Measurements from ENCODE around the gene SLC4A7.
"Not testable (repeated sequence)": the region's sequence is repeated elsewhere in the genome, so short reads cannot be mapped to it uniquely, and the experiment has no call there.

Gene SLC4A7

DNA sequence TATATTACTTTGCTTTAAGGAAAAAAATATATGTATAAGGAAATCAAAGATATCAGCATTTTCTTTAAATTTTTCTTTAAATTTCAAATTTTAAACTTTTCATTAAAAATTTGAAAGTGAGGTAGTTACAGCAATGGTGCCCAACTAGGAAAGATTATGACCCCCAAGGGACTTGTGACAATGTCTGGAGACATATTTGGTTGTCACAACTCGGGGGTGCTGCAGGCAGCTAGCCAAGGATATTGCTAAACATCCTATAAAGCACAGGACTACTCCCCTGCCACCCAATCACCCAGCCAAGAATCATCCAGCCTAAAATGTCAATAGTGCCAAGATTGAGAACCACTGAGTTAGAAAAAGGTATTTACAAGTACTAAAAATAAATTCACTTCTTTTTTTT is 57.3 kb downstream of the SLC4A7 start:
- no peak for DNase-seq

DNA sequence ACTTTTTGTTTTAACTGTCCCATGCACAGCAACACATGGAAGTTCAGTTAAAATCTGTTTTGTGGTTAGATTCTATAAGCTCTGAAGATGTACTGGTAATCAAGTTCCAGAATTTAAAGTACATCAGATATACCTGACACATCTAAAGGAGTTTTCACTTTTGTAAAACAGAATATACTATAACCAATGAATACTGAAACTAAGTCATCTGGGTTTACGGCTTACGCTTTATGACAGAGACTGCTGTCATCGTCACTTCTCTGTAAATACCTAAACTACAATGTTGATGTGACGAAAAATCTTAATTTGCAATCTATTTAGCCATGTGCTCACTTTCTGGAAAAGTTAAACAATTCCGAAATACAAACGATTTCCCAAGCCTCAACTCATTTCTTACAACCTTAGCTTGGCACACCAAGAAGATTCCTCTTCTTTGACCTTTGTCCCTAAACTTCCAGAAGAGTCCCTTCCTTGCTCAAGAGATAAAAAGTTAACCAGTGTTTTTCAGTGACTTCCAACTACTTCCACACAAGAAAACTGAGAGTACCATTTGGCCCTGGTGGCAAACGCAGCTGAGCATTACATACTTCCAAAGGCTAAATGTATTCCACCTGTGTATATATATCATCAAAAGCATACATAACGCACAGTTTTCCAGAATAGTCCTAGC is 58.2 kb downstream of the SLC4A7 start:
- DNase-seq = no peak

DNA sequence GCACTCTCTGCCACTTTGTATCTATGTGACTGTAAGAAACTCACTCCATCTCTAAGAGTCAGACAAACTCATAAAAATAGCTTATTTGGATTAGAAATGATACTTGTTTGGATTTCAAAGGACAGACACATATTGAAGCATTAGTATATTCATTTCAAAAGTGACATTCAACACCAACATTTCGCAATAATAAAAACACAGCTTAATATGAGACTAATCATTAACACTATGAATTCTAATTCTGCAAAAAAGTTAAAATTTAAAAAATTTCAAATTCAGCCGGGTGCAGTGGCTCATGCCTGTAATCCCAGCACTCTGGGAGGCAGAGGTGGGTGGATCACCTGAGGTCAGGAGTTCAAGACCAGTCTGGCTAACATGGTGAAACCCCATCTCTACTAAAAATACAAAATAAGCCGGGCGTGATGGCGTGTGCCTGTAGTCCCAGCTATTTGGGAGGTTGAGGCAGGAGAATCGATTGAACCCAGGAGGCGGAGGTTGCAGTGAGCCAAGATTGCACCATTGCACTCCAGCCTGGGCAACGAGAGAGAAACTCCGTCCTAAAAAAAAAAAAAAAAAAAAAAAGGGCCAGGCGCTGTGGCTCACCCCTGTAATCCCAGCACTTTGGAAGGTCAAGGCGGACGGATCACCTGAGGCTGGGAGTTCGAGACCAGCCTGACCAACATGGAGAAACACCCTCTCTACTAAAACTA is 59.2 kb downstream of the SLC4A7 start:
- not testable (repeated sequence) for DNase-seq

DNA sequence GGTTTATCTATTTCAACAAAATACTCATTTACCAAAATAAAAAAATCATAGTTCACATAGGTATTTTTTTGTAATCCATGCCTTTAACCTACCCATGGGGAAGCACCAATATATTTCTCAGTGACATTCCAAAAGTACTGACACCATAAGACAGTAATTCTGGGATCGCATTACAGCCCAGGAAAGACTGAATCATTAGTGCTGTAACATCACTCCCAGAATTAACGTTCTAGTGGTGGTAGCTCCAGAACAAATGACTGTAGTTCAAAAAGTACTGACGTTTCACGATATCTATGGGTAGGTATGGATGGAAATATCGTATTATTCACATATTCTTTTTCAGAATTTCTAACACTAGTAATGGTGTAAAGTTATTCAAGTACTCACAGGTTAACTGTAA is 60.7 kb downstream of the SLC4A7 start:
- no peak for DNase-seq

DNA sequence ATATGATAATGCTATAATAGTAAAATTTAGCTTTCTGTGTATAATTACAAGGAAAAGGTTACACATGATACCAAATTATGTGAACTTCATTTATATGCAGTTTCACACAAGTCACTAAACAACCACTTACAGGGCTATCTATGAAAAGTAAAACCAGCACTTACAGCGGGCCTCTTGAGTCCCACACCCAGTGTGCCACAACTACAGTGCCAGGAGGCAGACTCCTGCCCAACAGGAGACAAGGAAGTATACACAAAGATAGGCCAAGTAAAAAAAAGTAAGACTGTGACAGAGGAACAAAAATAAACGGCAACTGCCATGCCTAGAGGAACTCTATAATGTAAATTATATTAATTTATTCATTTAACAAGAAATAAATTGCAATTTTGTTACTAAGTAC is 61.6 kb downstream of the SLC4A7 start:
- DNase-seq = no peak

DNA sequence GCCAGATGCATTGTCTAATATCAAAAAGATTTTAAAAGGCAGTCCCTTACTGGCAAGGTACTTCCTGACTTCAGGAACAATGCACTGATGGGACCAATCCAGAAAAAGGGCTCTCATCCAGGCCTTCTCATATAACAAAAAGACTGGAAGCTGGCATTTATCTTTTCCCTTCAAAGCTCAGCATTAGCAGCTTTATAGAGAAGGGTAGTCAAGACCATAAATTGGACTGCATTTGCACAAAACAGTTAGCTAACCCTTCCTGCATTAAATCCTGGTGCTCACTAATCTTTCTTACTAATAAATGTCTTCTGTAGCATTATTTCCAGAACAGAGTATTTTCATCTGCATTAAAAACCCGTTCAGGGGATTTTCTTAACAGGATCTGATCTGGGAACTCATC is 69.0 kb downstream of the SLC4A7 start:
- DNase-seq = no peak

DNA sequence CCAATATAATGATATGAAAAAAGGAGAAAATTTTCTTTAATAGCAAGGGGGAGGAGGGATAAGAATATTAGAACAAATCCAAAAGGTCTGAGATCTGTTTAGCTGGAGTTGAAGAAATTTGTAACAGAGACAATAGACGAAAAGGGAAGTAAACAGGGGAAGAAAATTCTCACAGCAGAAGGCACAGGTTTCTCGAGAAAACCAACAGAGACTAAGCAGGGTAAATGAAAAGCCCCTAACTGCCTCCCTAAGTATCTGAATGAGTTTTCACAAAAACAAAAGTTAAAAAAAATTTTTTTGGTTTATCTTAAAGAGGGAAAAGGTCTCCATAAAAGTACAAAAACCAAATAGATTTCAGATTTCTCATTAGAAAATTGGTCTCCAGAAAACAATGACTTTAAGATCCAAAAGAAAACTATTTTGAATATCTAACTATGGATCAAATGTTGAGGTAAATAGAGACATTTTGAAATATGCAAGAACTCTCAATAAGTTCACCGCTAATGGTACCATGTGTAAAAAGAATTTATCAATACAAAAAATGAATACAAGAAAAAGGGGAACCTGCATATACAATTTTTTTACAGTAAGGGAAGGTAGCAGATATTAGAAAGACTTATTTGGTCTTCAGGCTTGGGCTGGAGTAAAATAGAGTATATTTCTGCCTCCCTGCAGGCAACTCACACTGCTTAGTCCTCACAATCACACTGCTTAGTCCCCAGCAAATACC is 91.1 kb downstream of the SLC4A7 start:
- DNase-seq = no peak

DNA sequence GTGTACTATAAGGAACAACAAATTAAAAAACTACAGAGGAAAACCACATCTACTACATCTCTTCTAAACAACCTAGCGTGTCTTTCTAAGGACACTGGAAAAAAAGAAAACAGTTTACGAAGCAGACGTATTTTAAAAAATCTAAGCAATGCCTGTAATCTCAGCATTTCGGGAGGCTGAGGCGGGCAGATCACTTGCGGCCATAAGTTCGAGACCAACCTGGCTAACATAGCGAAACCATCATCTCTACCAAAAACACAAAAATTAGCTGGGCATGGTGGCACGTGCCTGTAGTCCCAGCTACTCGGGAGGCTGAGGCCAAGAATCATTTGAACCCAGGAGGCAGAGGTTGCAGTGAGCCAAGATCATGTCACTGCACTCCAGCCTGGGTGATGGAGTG is 91.8 kb downstream of the SLC4A7 start:
- DNase-seq = not testable (repeated sequence)

DNA sequence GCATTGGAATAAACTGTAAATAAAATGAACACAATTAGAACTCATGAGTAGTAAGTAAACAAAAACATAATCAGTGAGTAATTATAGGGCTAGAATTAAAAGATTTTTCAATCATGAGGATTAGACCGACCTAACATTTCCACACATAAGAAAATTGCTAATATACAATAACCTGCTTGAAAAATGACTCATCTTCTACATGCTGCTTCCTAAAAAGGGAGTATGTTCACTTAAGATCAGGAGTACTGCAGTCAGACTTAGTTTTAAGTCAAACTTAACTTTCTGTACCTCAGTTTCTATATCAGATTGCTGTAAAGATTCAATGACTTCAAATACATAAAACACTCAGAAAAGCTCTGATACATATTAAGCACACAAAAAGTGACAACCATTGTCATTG is 92.4 kb downstream of the SLC4A7 start:
- no peak for DNase-seq

DNA sequence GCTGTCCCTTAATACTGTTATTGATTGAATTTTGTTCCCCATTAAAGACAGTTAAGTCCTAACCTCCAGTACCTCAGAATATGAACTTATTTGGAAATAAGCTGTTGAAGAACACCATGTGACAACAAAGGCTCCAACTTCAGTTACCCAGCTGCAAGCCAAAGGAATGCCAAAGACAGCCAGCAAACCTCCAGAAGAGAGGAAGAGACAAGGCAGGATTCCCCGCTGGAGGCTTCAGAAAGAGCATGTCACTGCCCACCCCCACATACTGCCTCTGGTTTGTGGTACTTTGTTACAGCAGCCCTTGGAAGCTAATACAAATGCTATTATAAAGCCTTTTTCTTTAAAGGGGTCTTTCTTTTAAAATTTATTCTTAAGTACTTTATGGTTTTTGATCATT is 96.6 kb downstream of the SLC4A7 start:
- no peak for DNase-seq

DNA sequence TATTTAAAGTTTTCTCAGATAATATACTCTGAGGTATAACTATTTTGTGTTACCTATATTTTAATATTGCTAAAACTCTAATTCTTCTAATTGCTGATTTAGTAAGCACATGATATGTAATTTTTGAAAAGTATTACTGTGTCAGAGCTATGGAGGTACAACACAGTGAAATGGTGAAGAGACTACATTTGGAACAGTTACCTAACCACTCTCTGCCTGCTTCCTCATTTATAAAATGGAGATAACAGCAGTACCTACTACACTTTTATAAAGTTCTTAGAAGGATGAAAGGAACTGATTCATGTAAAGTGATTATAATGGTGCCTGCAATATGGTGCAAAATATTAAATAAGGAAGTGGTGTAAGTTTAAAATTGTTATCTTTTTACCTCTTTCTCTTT is 98.7 kb downstream of the SLC4A7 start:
- no peak for DNase-seq

DNA sequence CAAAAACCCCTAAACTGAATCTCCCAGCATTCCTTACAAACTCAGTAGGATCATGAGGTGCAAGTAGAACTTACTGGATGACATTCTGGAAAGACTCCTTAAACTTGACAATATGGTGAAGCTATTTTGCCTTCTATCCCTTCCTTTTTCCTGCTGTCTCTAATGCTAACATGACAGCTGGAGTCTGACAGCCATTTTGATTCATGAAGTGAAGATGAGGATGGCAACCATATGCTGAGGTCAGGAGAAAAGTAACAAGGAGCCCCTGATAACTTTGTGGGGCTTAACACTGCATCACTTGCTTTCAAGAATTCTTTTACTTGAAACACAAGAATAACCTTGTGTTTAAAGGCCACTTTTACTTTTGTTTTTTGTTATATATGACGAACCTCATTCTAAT is 100.0 kb downstream of the SLC4A7 start:
- no peak for DNase-seq

DNA sequence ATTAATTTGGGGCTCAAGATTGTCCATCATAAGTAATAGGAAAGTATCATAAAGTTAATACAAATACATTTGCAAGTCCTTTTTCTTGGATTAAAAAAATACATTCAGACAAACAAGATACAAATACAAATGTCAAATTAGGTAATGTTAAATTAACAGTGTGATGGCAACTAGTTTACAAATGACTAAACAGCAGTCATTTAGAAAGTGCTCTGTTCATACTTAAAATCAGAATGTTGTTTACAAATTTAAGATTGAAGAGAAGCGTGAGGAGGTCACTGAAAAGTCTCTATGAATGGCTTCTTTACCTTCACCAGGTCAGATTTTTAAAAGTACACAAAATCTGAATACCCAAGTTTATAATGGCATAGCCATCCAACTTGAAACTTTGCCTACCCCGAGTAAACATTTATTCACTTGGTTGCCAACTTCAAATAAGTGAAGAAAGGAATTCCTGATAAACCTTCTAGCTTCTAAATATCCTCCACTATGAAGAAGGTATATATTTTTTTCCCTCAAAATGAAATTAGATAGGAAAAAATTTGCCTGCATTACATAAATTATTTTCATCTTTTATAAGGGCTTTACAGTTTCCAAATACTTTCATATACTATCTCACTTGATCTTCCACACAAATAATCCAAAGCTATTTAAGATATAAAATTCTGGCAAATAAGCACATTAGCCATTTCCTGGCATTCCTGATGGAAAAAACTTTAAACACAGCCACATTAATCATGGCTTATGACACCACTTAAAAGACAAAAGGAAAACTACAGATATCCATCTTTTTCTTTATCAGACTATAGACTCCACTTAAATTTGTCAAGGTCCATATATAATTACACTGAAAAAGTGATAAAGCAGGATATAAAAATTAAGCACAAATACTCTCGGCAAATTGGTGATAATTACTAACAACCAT is 103.5 kb downstream of the SLC4A7 start:
- DNase-seq = no peak

DNA sequence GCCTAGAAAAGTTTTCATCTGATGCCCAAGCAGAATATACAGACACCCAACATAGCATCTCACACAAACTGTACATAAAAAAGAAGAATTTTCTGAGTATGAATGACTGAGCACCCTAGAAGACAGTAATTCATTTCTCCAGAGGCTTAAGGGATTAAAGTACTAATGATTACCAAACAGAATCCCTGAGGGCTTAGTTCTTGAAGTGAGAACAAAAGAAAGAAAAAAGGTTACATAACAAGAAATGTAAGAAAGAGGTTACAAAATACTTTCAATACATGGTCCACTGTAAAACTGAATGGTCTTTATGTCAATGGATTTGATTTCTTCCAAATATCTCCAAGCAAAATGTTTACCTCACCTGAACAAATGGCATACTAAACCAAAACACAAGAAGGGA is 105.9 kb downstream of the SLC4A7 start:
- DNase-seq = no peak

DNA sequence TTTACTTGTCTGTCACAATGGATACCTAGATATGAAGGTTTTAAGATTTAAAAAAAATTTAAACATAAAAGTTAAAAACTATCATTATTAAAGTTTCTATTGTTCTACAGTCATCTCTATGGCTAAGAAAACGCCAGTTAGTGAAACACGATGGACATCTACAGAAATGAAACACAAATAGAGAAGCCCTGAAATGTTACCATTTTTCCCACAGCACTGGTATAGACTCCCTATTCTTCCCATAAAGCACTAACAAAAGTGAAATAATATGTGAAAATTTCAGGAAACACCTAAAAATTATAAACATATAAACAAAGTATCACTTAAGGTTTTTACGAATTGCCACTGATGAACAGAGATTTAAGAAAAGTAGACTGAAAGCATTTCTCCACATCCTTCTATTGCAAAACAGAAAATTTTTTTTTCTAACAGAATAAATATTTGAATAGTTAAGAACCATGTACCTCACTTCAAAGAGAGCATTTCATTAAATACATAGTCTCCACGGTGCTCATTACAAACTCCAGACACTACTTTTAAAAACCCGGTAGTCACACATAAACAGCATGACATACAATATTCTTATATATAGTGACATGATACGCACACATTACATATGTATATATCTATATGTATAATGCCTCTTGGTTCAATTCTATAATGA is 107.9 kb downstream of the SLC4A7 start:
- no peak for DNase-seq

DNA sequence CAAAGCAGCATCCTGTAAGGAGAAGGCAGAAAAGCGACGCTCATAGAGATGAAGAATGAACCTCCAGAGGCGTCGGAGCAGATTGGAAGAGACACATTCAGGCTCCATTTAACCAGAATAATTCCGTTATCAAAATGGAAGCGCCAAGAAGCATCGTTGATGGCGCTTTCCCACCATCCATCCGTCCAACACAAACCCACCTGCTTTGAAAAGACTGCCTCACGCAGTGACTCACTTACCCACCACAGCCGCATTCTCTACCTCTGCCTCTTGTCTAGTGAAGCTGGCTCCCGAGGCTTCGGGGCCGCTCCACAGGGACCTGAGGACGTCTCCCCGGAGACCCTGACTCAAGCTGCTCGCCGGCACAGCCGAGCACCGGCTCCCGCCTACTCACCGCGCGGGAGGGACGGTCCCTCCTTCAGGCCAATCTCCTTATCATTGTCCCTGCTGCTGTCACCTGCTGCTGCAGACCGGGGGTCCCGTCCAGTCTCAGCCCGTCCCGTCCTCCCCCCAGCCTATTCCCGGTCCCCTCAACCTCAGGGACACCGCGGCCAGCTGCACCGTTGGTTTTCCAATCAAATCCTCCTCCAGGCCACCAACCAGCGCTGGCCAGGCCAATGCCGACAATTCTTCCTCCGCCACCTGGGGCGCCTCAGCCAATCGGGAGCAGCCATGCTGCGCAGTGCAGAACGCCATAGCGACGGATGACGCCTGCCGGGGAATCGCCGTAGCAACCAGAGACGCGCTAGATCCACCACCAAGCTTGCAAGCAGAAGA is 115.2 kb downstream of the SLC4A7 start, which contains the start of gene NEK10:
Gene NEK10, minus strand, starts transcription at position 553 of the 777 bp plus-strand sequence. CDS start 16,501 bp downstream, outside the sequence.
- peak; percentile 92 for DNase-seq

DNA sequence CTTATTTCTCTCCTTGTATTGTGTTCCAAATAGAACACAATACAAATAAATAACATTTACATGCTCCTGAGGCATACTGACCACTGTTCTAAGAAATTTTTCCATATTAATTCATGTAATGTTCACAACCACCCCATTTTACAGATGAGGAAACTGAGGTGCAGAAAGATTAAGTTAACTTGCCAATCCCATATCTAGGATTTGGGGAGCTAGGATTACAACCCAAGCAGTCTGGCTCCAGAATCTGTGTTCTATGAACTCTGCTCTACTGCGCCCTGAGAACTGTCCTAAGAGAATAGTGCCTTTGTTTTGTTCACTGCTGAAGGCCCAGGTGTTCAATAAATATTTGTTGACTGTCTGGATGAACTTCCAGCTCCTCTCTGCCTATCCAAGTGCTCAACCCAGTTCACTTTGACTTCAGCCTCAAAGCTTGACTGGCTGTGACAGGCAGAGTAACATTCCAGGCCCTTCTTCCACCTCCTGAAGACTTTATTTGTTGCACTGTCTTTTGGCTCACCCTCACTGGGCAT is 118.1 kb downstream of the SLC4A7 start:
- DNase-seq = no peak

DNA sequence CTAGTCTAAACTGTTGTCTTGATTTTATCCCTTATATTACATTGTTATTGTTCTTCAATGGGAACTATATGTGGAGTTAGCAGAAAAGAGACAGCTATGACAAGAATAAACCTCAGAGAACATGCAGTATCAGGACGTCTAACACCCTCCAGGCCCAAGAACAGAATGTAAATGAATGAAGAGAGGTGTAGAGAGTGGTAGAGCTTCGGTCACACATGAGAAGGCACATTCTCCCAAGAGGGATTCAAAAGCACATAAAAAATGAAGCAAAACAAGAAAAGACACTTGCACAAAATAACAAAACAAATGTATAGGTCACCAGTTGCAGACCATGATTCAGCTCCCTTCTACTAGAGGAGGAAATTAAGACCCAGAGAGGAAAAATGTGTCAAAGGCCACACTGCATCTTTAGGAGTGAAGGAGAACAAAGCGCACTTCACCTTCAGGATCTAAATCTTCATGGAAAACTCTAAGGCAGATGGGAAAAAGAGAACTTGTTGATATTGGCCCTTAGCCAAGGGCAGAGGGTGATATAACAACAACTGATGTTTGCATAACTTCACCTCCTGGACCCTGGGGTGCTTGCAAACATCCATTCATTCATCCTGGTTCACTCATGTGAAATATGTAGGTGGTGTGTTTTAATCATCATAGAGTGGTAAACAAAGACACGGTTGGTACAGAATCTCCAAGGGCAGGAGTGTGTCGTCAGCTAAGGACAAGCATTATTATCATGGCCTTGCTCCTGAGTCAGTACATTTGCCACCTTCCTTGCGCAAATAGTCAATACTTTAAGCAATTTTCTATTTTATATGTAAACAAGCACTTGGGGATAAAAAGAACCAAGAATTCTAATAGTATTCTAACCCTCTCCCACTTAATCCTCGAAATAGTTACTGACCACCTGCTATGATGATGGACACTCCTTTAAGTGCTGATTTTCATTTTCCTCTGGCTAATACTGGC is 123.8 kb downstream of the SLC4A7 start:
- peak; percentile 85 for DNase-seq

DNA sequence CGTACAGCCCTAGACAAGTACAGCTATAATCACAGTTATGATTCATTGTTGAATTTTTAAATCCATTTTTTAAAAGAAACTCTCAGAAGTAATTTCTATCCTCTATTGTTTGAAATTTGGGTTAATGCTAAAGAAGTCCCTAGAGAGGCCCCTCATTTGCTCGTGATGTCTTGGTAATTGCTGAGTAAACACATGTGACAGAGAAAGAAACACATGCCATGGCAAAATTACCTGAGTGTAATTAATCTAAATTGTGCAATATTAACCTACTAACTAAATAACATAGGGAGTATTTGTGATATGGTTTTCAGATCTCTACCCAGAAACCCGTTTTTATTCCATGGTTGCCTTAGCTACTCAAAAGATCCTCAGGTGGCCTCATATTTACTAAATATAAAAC is 125.8 kb downstream of the SLC4A7 start:
- DNase-seq = no peak

DNA sequence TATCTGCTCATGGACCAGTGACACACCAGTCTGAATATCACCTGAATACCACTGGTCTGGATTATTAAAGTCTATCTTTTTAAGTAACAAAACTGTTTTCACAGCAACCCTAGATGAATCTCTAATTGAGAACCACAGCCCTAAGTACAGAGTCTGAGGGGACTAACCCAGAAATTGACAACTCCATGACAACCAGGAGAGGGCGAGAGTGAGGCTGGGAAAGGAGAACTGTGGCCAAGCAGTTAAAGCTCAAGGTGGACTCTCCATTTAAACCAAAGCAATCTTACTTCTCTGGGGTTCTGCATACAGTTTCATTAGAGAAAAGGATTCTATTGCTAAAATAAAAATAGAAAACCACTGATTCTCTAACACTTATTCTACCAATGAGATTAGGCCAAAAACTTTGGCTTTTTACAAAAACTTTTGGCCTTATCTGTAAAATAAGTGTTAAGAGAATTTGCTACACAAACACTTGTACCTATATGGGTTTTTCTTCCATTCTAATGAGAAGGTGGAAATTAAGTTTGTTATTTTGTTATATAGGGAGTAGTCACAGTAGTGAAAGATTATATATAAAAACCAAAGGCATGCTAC is 126.4 kb downstream of the SLC4A7 start:
- peak; percentile 18 for DNase-seq
